Activated CD8-positive, alpha-beta memory T cell treated with anti-CD3 and anti-CD28 coated beads, Interleukin-2, amount 50 U/mL, for 24 hours (primary cell): ENCODE data around the gene MAP4K5.

Experiments
- DNase-seq: peaks from one replicate; pipeline ENCODE4 v3.0.0-alpha.2; 2020; ENCODE audit errors: extremely low read depth

The MAP4K5 gene

GRCh38 chr14:50476134-50476533 is 56.2 kb downstream of the MAP4K5 start:
- DNase-seq = no peak

DNA sequence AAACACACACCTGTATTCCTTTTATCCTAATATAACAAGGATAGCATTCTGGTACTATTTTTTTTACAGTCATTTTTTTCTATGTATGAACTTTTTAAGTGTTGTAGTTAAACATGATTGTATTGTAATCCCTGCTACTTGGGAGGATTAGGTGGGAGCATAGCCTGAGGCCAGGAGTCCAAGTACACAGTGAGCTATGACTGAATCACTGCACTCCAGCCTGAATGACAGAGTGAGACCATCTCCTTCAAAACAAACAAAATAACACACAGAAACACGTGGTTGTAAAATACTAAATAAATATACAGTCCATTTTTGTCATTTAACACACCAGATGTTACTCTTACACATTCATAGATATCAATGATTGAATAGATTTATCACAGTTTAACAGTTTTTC is 56.9 kb downstream of the MAP4K5 start:
- no peak for DNase-seq

- no peak for DNase-seq
These were observed 60.4 kb downstream of the MAP4K5 start for GRCh38 chr14:50471838-50472465.

DNA sequence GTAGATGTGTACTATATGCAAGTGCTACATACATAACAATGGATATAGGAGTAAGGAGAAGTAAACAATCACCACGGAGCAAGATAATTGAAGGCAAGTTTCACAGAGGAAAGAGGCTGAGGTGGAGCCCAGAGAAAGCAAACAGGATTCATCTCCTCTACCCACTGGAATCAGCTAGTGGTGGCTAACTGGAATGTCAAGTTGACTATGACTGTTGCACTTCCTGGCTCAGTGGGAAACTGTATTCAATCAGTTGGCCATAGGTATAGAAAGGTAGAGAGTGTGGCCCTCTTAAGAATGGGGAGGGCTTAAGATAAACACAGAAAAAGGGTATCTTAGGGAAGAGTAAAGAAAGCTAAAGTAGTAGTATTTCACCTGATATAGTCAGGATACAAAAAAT is 62.4 kb downstream of the MAP4K5 start:
- no peak for DNase-seq

- no peak for DNase-seq
These were observed 70.3 kb downstream of the MAP4K5 start for GRCh38 chr14:50462111-50462510.

DNA sequence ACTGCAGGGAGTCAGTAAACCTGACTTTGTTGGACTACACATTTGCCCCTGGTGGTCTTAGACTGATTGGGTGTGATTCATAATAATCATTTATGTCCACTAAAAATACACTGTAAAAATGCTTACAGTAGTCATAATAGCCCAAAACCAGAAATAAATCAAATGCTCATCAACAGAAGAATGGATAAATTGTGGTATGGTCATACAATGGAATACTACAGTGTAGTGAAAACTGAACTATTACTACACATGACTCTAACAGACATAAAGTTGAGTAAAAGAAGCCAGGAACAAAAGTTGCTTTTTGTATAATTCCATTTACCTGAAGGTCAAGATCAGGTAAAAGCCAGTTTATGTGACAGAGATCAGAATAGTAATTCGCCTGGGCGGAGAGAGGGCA is 78.5 kb downstream of the MAP4K5 start:
- no peak for DNase-seq

- DNase-seq = no peak
These were observed 79.2 kb downstream of the MAP4K5 start for GRCh38 chr14:50452979-50453705.

DNA sequence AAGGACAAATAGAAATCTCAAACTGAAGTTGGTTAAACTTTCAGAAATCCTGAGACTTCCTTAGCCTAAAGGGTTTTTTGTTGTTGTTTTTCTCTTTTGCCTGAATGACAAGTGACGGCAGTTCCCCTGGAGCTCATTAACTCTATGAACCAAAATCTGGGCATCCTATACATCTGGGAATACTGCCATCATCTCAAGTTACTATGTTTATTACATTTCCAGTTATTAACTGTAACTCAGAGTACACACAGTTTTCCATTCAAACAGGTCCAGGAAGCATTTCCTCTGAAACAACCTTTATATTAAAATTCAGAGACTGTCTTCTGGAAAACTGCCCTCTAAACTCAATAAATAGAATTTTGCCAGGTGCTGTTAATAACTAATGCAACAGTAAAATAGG is 80.1 kb downstream of the MAP4K5 start:
- no peak for DNase-seq

GRCh38 chr14:50451854-50452253 is 80.5 kb downstream of the MAP4K5 start:
- DNase-seq = no peak

DNA sequence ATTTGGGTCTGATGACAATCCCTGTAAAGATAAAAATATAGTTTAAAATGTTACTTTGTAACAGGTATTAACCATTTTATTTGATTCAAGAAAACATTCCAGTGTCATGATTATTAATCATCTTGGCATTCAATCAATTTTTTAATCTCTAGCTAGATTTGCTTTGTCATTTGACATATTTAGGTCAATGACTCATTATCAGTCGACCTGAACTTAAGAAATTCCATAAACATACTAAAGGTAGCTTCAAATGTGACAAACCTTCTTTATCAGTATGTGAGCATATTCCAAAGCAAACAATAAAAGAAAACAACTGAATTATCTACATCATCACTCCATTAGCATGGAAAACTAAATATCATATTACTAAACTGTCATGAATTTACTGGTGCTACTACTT is 84.9 kb downstream of the MAP4K5 start:
- no peak for DNase-seq

- DNase-seq = no peak
These were observed 97.8 kb downstream of the MAP4K5 start for GRCh38 chr14:50434528-50434927.

GRCh38 chr14:50432131-50432530 is 100.2 kb downstream of the MAP4K5 start:
- no peak for DNase-seq

- DNase-seq = no peak
These were observed 106.6 kb downstream of the MAP4K5 start for GRCh38 chr14:50425816-50426215.

DNA sequence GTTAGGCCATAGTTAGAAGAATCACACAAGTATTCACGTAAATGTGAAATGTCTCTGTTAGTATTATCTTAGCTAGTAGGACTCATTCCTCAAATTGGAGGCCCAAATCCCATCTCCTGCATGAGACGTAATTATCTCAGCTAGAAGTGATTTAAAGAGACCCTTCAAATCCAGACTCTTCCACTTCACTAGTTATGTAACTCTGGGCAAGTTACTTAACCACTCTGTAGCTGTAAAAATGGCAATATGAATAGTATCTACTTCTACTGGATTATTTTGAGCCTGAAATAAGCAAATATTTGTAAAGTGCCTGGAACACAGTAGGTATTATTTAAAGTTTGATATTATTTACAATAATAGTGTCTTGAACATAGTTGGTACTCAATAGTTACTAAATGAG is 107.3 kb downstream of the MAP4K5 start:
- DNase-seq = no peak

DNA sequence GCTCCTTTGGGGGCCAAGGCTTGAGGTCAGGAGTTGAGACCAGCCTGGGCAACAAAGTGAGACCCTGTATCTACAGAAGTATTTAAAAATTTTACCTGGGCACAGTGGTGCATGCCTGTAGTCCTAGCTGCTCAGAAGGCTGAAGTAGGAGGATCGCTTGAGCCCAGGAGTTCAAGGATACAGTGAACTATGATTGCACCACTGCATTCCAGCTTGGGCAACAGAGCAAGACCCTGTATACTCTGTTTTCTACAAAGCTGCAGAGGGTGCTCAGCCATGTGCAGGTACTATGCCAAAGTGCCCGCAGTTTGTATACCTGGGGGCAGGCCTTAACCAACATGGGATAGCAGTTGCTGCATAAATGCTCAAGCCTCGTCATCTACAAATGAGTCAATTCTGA is 108.8 kb downstream of the MAP4K5 start:
- DNase-seq = no peak

- no peak for DNase-seq
These were observed 110.9 kb downstream of the MAP4K5 start for GRCh38 chr14:50421499-50421898.

DNA sequence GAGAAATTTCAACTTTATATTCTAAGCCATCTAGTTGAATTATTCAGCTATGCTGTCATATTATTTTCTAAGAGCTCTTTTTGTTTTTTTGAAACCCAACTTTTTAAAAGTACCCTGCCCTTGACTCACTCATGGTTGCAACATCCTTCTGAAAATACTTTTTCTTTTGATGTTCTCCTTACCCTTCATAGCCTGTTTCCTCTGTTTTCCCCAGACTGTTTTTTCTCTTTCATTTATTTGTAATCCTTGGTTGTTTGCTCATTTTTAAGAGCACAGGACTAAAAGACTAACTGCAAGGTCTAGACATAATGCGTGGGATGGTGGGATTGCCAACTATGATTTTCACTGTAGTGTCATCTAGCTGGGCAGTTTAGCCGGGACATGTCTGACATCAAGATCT is 114.5 kb downstream of the MAP4K5 start:
- no peak for DNase-seq

DNA sequence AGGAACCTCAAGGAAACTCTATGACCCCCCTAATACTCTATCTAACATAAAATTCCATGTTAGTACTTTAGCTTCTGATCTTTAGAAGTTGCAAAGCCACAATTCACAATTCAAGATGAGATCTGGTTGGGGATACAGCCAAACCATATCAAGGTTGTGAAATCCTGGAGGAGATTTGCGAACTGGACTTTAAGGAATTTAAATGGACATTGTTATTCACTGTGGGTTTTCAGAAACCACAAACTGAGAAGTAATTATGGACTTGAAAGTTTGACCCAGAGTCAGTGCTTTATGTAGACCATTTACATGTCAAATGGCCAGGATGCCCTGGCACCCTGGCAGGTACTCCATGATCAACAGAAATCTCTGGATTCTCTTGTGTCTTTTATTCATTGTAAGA is 121.4 kb downstream of the MAP4K5 start:
- no peak for DNase-seq

DNA sequence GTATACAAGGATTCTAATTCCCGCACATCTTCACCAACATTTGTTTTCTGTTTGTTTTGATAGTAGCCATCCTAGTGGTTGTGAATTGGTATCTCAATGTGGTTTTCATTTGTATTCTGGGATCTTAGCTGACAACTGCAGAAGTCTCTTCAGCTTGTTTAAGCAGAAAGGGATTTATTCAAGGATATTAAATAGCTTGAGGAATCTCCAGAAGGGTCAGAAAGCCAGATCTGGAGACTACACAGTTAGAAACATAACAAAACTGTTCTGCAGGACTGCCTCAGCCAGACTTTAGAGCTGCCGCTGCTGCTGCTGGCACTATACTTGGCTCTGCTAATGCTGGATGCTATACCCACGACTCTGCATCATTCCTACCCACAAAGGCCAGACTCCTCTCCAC is 122.3 kb downstream of the MAP4K5 start:
- no peak for DNase-seq

DNA sequence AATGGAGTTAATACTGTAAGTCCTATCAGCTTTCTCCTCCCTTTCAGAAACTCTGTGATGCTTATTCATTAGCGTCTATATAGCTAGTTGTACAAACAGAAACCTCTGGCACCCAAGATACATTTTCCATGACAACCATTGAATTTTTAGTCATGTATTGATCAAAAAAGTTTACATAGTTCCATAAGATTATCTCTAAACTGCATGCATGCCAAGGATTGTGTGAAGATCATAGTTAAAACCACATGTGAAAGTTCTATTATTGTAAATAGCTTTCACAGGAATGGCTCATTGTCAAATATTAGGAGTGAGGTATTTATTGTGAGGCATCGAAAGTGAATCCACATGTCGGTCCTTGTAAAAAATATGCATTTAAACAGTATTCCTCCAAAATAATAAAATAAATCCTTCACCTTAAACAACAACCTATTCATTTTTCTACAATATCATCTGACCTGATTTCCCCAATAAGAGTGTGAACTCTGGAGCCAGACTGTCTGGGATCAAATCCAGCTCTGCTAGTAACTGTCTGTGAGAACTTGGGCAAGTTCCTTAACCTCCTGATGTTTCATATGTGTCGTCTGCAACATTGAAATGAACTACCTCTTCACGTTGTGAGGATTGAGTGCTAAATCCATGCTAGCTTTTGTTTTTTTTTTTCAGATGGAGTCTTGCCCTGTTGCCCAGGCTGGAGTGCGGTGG is 125.1 kb downstream of the MAP4K5 start:
- DNase-seq = no peak

DNA sequence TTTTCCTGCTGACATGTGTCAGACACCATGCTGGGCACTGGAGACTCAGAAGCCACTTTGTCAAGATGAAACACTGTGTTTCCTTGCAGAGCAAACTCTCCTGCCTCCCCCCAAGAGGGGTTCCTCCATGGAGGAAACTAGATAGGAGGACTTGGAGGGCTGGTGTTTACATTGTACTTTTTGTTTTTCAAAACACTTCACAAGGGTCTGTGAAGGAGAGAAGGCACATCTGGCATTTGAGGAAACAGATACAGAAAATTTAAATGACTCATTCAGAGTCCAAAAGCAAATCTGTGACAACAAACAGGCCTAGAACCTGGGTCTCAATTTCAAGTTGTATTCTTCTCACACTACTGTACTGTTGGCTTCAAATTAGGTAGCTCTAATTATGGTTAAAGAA is 128.9 kb downstream of the MAP4K5 start:
- no peak for DNase-seq

- DNase-seq = no peak
These were observed 129.4 kb downstream of the MAP4K5 start for GRCh38 chr14:50402965-50403364.

DNA sequence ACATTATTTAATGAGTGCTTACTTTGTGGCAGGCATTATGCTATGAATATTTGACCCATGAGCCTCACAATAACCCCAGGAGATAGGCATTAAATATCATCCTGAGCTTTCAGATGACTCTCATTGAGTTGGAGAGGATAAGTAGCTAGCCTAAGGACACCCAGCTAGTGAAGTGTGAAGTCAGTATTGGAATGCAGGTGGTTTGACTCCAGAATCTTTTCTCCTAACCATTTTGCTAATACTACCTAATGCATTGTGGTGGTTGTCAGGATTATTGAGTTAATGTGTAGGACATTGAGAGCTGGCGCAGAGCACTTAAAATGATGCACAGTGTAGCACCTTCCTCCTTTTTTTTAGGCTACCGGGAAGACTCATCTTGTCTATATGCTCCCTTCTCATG is 131.9 kb downstream of the MAP4K5 start:
- no peak for DNase-seq
